Activated CD8-positive, alpha-beta T cell treated with anti-CD3 and anti-CD28 coated beads for 36 hours (primary cell): Measurements from ENCODE around the gene SELENBP1. TPM values are rescaled to one million over a fixed set of nuclear protein-coding genes. Genes with fewer than 3 reads are reported as not detected.
A peak's percentile ranks its signal among the peaks of the same experiment; 100 is the strongest.
"Not testable (repeated sequence)": the region's sequence is repeated elsewhere in the genome, so short reads cannot be mapped to it uniquely, and the experiment has no call there.

Source experiments
- ATAC-seq: fragments of 200-7000 bp; cut with Tn5 transposase; one replicate; pipeline ENCODE4 v1.10.0; 2021; ENCODE audit warnings: mild to moderate bottlenecking, moderate library complexity
- CTCF ChIA-PET: fragments of 350-600 bp; sonication (Branson Sonifier 250); formaldehyde crosslinking; loops from one replicate; lab custom pipeline; 2021; ENCODE audit warnings: antibody characterized with exemption; lab: Charles Lee
- POLR2A ChIA-PET: fragments of 350-600 bp; sonication (Branson Sonifier 250); formaldehyde crosslinking; loops from one replicate; lab custom pipeline; 2021; ENCODE audit warnings: antibody characterized with exemption; lab: Charles Lee
- DNase-seq: peaks from one replicate; pipeline ENCODE4 v3.0.0-alpha.2; 2020
- H3K27ac Mint-ChIP-seq: one replicate; pipeline ENCODE4 v1.8.0; 2021; ENCODE audit warnings: mild to moderate bottlenecking, mixed read lengths
- H3K27me3 Mint-ChIP-seq: one replicate; pipeline ENCODE4 v1.8.0; 2021; ENCODE audit warnings: mixed read lengths
- H3K36me3 Mint-ChIP-seq: one replicate; pipeline ENCODE4 v1.8.0; 2021; ENCODE audit warnings: low read depth, mixed read lengths
- H3K4me1 Mint-ChIP-seq: one replicate; pipeline ENCODE4 v1.8.0; 2021; ENCODE audit warnings: low read depth, mixed read lengths
- H3K4me3 Mint-ChIP-seq: one replicate; pipeline ENCODE4 v1.8.0; 2021; ENCODE audit warnings: mild to moderate bottlenecking, moderate library complexity, mixed read lengths
- H3K9me3 Mint-ChIP-seq: one replicate; pipeline ENCODE4 v1.8.0; 2021; ENCODE audit warnings: mixed read lengths
- intact Hi-C: fragments of 100-400 bp; cut with micrococcal nuclease; formaldehyde crosslinking; loops from one replicate; pipeline ENCODE4 v1.10.0; 2022
- total RNA-seq, 2 experiments: library from RNA; stranded (reverse); gene quantifications; one replicate each; pipeline ENCODE4 v1.2.3, GENCODE V29; 2021
- TF ChIP-seq, protein P1 (sequence below): fragments of 200-600 bp; IDR thresholded peaks from one replicate; pipeline ENCODE4 v1.8.0; 2022; ENCODE audit warnings: antibody characterized with exemption, mild to moderate bottlenecking

Gene SELENBP1
- total RNA-seq, 2 experiments from 2014 or later, result not detected

DNA sequence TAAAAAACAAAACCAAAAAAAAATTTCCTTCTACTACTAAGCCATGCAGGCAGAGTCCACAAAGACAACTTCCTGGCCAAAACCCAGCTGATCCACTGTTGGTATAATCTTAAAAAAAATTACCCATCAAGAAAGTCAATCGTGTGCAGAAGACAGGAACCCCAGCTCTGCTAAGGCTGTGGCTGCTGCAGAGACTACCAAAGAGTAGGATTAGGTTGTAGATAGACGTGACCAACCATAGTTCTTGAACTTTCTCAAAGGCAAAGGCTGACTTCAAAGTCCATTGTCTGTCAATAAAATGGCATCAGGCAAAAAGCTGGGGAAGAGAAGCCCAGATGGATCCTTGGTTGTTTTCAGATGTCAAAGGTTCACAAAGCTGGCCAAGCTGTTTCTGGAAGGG is 30.3 kb upstream of the SELENBP1 start:
- peaks cover 35% of the 10 kb centered on the region for H3K4me1 Mint-ChIP-seq
- ChIA-PET POLR2A (interaction anchor here (0.6 to 2.4 kb wide), 5 partner anchors 13 to 502 kb away, joined by 3 to 10 read pairs (median 3); no protein-coding TSS in a partner anchor), CTCF (interaction anchor here (0.7 to 1.7 kb wide), 3 partner anchors 62 to 134 kb away, joined by 3 to 5 read pairs (median 5); no protein-coding TSS in a partner anchor)
- intact Hi-C loops, result loop anchor here (10.0 kb wide), 1 partner anchor 118 kb away; the partner anchor contains the start of gene ZNF687
- DNase-seq, result no peak
- peak overlapping the region; percentile 96 for H3K27ac Mint-ChIP-seq
- TF ChIP-seq, protein P1, sequence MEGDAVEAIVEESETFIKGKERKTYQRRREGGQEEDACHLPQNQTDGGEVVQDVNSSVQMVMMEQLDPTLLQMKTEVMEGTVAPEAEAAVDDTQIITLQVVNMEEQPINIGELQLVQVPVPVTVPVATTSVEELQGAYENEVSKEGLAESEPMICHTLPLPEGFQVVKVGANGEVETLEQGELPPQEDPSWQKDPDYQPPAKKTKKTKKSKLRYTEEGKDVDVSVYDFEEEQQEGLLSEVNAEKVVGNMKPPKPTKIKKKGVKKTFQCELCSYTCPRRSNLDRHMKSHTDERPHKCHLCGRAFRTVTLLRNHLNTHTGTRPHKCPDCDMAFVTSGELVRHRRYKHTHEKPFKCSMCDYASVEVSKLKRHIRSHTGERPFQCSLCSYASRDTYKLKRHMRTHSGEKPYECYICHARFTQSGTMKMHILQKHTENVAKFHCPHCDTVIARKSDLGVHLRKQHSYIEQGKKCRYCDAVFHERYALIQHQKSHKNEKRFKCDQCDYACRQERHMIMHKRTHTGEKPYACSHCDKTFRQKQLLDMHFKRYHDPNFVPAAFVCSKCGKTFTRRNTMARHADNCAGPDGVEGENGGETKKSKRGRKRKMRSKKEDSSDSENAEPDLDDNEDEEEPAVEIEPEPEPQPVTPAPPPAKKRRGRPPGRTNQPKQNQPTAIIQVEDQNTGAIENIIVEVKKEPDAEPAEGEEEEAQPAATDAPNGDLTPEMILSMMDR, result no peak
- no peaks in the 10 kb centered on the region for H3K27me3 Mint-ChIP-seq
- H3K36me3 Mint-ChIP-seq, result peaks cover 54% of the 10 kb centered on the region
- H3K9me3 Mint-ChIP-seq, result no peaks in the 10 kb centered on the region
- no peak overlapping the region for H3K4me3 Mint-ChIP-seq
- ATAC-seq, result no peak

DNA sequence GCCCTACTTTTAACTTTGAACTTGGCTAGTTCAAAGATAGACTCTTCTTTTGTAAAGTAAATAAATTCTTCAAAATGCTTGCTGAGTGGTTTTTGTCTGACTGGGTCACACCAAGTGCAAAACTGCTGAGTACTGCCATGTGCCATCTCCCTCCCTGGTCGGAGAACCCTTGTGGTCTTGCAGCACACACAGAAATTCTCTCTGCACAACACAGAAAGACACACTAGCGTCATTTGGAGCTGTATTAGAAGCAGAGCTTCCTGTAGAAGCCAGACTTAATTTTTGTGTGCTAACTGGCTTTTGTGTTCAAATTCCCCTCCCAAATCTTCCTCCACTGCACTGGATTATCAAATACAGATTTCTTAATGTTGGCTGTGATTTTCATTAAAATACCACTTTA is 29.4 kb upstream of the SELENBP1 start:
- Mint-ChIP-seq H3K4me3 (no peak overlapping the region), H3K27ac (peak overlapping the region; percentile 96), H3K4me1 (peaks cover 35% of the 10 kb centered on the region), H3K27me3 (no peaks in the 10 kb centered on the region), H3K36me3 (peaks cover 48% of the 10 kb centered on the region), H3K9me3 (no peaks in the 10 kb centered on the region)
- CTCF ChIA-PET, result interaction anchor here (1.4 kb wide), 1 partner anchor 135 kb away, joined by 3 read pairs; no protein-coding TSS in a partner anchor
- TF ChIP-seq, protein P1, result no peak
- intact Hi-C loops, result loop anchor here (10.0 kb wide), 1 partner anchor 117 kb away; the partner anchor contains the start of gene ZNF687
- DNase-seq (no peak), ATAC-seq (no peak)
- POLR2A ChIA-PET, result interaction anchor here (0.6 to 2.4 kb wide), 4 partner anchors 14 to 60 kb away, joined by 3 to 10 read pairs (median 4); no protein-coding TSS in a partner anchor

DNA sequence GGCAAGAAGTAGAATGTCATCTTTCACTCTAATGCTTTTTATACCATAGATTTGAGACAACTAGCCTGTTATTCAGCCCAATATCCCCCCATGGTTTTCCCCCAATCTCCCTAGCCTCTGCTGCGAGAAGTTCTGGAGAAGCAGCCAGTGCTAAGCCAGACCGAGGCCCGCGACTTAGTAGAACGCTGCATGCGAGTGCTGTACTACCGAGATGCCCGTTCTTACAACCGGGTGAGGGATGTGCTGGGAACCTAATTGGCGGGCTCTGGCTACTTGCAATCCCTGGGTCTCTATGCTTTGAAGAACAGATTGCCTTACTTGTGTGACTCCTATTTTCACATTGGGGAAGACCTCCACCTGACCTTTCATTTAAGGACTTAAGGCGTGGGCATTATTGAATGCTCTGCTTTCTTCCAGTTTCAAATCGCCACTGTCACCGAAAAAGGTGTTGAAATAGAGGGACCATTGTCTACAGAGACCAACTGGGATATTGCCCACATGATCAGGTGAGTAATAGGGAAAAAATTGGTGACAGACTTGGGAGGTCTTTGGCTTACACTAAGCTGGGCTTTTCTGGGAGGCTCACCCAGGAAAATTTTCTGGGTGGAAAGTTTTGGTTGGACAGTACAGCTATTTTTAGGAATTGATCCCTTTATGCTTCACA is 28.8 kb upstream of the SELENBP1 start:
- TF ChIP-seq, protein P1, result no peak
- ATAC-seq (no peak), DNase-seq (no peak)
- Mint-ChIP-seq H3K36me3 (peaks cover 45% of the 10 kb centered on the region), H3K4me1 (peaks cover 35% of the 10 kb centered on the region), H3K9me3 (no peaks in the 10 kb centered on the region), H3K27ac (peak overlapping the region; percentile 96), H3K4me3 (peak overlapping the region; percentile 86), H3K27me3 (no peaks in the 10 kb centered on the region)
- POLR2A ChIA-PET, result interaction anchor here (0.6 to 2.4 kb wide), 6 partner anchors 9 to 120 kb away, joined by 3 to 11 read pairs (median 10); partner anchors contain the start of gene ZNF687
- intact Hi-C loops, result loop anchor here (10.0 kb wide), 1 partner anchor 116 kb away; the partner anchor contains the start of gene ZNF687
- CTCF ChIA-PET, result interaction anchor here (0.9 to 1.4 kb wide), 2 partner anchors 100 to 136 kb away, joined by 3 read pairs; no protein-coding TSS in a partner anchor

DNA sequence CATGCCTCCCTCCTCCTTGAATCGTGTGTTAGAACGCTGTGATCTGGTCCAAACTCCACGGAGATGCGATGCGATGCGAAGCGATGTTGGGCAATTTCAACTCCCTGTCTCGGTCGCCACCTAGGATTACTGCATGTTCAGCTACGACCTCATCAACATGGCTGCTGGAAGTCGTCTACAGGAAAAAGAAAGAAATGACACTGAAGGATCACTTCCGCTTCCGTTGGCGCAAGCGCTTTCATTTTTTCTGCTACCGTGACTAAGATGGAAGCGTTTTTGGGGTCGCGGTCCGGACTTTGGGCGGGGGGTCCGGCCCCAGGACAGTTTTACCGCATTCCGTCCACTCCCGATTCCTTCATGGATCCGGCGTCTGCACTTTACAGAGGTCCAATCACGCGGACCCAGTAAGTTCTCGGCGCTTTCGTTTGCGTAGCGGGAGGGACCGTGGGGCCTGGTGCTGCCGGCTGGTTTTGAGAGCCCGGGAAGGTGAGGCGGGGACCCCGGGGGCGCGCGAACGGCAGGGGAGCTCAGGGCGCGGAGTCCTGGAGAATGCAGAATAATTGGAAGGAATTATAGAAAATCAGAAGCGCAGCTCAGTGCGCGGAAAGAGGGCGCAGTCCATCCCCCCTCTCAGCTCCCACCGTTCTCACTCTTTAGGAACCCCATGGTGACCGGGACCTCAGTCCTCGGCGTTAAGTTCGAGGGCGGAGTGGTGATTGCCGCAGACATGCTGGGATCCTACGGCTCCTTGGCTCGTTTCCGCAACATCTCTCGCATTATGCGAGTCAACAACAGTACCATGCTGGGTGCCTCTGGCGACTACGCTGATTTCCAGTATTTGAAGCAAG is 27.0 kb upstream of the SELENBP1 start, which contains the start of gene PSMB4:
Gene PSMB4, plus strand, starts transcription at position 250 of the 848 bp plus-strand sequence. Its CDS starts 15 bp downstream, at position 265.
- Mint-ChIP-seq H3K27ac (peak within 1 kb of the TSS; percentile 96), H3K36me3 (peaks cover 35% of the 10 kb centered on the region), H3K4me3 (peak within 1 kb of the TSS; percentile 86), H3K4me1 (peaks cover 32% of the 10 kb centered on the region), H3K9me3 (no peaks in the 10 kb centered on the region), H3K27me3 (peaks cover under 1% of the 10 kb centered on the region)
- DNase-seq (peak; percentile 89), ATAC-seq (peak; percentile 91)
- ChIA-PET CTCF (interaction anchor here (1.0 to 1.7 kb wide), 5 partner anchors 8 to 300 kb away, joined by 3 to 8 read pairs (median 4); no protein-coding TSS in a partner anchor), POLR2A (interaction anchor here (0.6 to 2.3 kb wide), 14 partner anchors 9 to 191 kb away, joined by 3 to 11 read pairs (median 4); partner anchors contain the start of genes PI4KB and ZNF687)
- intact Hi-C loops, result loop anchor here (10.0 kb wide), 1 partner anchor 115 kb away; the partner anchor contains the start of gene ZNF687
- TF ChIP-seq, protein P1, result no peak

- H3K27ac Mint-ChIP-seq, H3K9me3 Mint-ChIP-seq, H3K27me3 Mint-ChIP-seq, H3K4me3 Mint-ChIP-seq, DNase-seq, ATAC-seq, intact Hi-C loops: not testable (repeated sequence)
- Mint-ChIP-seq H3K4me1 (peaks cover 13% of the 10 kb centered on the region), H3K36me3 (peaks cover 14% of the 10 kb centered on the region)
- CTCF ChIA-PET, result interaction anchor here (0.6 to 1.8 kb wide), 3 partner anchors 9 to 56 kb away, joined by 3 to 7 read pairs (median 6); no protein-coding TSS in a partner anchor
- POLR2A ChIA-PET, result interaction anchor here (0.6 to 1.3 kb wide), 3 partner anchors 22 to 51 kb away, joined by 3 read pairs; no protein-coding TSS in a partner anchor
Observed at GRCh38 chr1:151396265-151396664, 23.8 kb upstream of the SELENBP1 start.
